Fibroblast of skin of back (primary cell): ENCODE results near the gene NDUFS3.
"Not testable (repeated sequence)": the region's sequence is repeated elsewhere in the genome, so short reads cannot be mapped to it uniquely, and the experiment has no call there.

Experiments
- DNase-seq: peaks from one replicate; pipeline ENCODE4 v3.0.0-alpha.2; 2013

NDUFS3 gene

DNA sequence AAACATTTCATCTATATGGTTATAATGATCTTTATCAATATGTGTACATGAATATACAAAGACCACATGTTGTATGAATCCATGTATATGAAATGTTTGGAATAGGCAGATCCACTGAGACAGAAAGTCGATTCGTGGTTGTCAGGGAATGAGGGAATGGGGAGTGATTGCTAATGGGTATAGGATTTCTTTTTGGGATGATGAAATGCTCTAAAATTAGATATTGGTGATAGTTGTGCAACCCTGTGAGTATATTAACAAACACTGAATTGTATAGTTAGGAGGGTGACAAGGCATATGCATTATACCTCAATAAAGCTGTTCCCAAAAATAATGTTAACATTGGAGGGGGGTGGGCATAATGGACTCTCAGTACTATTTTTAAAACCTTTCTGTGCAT is 18.4 kb upstream of the NDUFS3 start:
- DNase-seq: no peak

DNA sequence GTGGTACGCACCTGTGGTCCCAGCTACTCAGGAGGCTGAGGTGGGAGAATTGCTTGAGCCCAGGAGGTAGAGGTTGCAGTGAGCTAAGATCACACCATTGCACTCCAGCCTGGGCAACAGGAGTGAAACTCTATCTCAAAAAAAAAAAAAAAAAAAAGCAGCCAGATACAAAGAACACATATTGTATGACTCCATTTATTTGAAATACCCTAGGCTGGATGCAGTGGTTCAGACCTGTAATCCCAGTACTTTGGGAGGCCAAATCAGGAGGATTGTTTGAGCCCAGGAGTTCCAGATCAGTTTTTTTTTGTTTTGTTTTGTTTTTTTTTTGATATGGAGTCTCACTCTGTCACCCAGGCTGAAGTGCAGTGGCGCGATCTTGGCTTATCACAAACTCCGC is 16.5 kb upstream of the NDUFS3 start:
- DNase-seq: not testable (repeated sequence)

DNA sequence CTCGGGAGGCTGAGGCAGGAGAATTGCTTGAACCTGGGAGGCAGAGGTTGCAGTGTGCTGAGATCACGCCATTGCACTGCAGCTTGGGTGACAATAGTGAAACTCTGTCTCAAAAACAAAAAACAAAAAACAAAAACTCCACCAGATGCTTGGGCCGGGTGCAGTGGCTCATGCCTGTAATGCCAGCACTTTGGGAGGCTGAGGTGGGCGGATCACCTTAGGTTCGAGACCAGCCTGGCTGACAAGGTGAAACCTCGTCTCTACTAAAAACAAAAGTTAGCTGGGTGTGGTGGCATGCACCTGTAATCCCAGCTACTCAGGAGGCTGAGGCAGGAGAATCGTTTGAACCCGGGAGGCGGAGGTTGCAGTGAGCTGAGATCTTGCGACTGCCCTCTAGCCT is 14.5 kb upstream of the NDUFS3 start:
- DNase-seq: not testable (repeated sequence)

DNA sequence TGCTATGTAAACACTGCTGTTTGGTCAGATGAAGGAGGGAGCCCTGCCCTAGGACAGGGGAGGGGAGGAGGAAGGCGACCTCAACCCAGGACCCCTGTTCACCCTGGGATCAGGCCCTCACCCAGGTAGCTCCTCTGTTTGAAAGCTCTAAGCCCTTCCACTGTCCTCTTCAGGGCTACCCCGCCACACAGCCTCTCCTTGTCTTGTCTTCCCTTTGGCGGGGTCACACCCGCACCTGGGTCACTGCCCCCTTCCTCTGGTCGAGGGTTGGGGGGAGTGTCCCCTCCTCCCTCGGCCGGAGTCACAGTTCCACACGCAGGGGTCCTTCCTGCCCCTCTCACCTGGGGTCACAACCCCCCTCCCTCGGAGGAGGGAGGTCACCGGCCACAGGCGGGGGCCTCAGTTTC is 13.9 kb upstream of the NDUFS3 start:
- DNase-seq: no peak

DNA sequence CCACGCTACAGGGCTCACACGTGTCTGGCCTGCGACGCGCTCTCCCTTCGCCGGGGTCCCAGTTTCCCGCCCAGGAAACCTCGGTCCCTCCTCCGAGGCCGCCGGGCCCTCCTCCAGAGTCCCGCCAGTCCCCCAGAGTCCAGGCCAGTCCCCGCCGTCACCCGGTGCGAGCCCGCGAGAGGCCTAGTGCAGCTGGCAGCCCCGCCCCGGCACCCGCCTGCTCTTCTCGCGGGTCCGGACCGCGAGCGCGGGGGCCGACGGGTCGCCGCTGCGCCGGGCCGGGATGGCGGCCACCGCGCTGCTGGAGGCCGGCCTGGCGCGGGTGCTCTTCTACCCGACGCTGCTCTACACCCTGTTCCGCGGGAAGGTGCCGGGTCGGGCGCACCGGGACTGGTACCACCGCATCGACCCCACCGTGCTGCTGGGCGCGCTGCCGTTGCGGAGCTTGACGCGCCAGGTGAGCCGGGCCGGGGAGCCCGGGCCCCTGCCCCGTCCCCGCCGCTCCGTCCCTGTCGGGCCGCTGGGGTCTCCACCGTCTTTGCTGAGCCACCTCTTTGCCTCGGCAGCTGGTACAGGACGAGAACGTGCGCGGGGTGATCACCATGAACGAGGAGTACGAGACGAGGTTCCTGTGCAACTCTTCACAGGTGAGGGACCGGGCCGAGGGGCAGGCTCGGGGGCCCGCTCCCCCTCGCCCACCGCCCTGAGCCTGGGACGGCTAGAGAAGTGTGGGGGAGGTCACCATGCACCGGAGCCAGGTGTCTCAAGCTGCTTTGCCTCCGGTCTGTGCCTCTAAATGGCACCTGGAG is 13.3 kb upstream of the NDUFS3 start, which contains the start of gene PTPMT1:
Gene PTPMT1, plus strand, starts transcription at position 260 of the 809 bp plus-strand sequence. Its CDS starts 24 bp downstream, at position 284.
- DNase-seq: peak; percentile 84

DNA sequence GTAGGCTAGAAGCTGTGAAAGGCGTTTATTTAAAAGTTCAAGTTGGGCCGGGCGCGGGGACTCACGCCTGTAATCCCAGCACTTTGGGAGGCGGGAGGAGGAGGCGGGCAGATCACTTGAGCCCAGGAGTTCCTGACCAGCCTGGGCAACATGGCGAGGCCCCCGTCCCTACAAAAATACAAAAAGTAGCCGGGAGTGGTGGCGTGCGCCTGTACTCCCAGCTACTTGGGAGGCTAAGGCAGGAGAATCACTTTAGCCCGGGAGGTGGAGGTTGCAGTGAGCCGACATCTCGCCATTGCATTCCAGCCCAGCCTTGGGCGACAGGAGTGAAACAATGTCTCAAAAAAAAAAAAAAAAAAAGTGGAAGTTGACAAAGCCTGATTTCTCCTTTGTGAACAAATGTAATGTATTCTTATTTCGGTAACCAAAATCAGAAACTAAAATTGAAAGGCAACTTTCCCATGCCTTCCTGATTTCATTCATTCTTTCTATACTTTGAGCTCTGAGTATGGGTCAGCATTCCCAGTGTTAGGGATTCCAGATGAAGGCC is 12.7 kb upstream of the NDUFS3 start:
- DNase-seq: no peak

DNA sequence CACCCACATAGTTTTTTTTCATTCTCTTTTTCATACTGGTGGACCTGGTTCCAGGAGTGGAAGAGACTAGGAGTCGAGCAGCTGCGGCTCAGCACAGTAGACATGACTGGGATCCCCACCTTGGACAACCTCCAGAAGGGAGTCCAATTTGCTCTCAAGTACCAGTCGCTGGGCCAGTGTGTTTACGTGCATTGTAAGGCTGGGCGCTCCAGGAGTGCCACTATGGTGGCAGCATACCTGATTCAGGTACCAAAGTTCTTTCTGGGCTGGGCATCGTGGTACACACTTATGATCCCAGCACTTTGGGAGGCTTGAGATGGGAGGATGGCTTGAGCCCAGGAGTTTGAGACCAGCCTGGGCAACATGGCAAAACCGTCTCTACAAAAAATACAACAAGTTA is 9.2 kb upstream of the NDUFS3 start:
- no peak for DNase-seq

DNA sequence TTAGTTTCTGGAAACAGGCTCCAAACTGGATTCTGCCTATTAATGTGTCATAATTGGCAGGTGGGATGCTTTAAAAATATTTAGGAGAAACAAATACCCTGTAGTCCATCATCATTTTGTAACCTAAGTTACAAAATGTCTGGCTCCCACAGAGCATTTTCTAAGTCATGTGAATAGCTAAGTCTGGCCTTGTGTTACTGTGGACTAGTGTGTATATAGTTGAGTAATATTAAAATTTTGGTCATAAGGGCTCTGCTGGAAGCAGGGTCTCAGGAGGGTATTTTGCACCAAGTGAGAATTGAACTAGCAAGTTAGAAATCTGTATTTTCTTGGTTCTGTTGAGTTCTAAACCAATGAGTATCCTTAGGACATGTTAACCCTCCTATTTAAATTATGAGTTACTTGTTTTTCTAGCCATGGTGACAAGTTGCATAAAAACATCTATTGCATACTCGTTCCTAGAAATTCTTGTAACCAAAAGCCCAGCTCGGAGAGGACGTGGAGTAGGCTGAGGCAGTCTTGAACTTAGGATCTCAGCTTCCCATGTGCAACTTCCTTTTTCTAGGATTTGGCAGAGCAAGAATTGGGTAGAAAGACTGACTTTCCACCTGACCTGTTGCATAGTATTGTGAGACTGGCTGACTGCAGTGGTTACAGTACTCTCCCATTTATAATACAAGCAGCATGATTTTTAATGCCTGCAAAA is 8.1 kb upstream of the NDUFS3 start:
- DNase-seq: no peak

DNA sequence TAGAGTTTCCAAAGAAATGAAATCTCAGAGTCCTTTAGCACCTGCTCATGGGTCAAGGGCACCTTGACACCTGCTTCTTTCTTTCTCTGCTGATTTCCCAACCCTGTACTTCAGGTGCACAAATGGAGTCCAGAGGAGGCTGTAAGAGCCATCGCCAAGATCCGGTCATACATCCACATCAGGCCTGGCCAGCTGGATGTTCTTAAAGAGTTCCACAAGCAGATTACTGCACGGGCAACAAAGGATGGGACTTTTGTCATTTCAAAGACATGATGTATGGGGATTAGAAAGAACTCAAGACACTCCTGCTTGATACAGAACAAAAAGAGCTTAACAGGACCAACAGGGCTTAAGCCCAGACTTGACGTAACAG is 7.5 kb upstream of the NDUFS3 start:
- DNase-seq: no peak

DNA sequence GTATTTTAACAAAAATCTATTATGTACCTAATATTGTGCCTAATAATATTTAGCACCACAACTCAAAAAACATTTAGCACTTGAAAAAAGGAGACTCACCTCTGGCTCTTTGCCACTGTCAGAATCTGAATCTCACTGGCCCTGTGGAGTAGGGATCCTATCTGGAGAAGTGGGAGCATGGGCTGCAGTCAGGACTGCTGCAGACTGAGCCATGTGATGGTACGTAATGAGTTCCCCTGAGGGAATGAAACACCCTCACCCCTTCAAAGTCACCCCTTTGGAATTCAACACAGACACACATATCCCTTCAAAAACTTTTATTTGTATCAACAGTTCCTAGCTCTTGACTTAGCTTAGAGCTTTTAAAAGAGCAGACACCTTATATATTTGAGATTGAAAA is 7.0 kb upstream of the NDUFS3 start:
- DNase-seq: peak; percentile 63

DNA sequence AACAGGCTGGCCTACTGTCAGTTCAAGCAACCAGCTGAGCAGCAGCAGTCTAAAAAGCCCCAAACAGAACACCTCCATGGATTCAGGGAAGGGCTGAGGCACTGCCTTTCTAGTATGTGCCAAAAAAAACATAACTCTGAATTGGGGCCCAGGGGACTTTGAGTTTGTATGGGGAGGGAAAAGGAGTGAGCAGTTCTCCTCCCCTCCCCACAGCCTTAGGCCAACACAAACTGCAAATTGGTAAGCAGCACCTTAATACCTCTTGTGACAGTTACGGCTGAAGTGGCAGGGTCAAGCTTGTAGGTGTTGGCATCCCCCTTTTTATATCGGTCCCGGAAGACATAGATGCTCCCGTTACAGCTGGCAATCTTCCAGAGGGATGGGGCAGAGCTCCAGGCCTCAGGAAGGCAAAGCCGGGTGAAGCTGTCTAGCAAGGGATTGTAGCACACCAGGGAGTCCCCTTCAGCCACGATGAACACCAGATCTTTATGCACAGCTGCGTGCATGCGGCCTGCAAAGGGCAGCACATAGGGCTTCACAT is 6.1 kb upstream of the NDUFS3 start:
- no peak for DNase-seq

DNA sequence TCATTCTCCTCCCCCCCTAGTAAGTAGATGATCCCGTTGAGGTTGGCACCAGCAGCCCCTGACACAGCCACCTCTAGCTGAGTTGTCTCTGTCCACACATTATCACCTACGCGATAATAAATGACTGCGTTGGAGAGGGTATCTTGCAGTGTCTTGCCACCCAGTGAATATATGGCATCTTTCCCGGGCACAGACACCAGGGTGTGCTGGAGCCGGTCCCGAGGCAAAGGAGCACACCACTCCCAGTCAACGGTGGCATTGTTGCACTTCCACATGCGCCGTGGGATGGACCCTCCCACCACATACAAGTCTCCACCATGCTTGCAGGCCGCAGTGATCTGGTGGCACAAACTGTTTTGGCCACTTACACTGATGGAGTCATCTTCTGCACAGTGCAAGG is 5.6 kb upstream of the NDUFS3 start:
- no peak for DNase-seq

DNA sequence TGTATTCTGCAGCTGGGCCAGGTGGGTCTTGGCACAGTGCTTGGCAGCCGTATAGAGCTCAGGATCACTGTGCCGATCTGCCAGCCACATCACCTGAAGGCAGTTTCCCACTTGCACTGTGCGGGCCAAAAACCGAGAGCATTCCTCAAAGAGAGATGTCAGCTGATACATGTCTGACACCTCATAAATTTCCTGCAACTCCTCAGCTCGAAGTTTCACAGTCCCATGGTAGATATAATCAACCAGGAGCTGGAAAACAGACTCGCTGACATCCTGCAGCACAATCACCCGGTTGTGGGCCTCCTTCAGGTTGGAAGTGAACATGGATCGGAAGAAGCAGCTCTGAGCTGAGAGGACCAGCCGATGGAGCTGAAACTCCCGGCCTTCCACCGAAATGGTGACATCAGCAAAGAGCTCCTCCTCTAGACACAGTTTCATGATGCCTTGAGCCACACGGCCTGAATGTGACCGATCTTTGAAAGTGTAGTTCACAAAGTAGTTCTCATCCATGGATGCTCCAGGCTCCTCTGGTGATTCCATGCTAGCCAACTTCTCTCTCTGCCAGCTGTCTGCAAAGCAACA is 1.3 kb upstream of the NDUFS3 start:
- no peak for DNase-seq

DNA sequence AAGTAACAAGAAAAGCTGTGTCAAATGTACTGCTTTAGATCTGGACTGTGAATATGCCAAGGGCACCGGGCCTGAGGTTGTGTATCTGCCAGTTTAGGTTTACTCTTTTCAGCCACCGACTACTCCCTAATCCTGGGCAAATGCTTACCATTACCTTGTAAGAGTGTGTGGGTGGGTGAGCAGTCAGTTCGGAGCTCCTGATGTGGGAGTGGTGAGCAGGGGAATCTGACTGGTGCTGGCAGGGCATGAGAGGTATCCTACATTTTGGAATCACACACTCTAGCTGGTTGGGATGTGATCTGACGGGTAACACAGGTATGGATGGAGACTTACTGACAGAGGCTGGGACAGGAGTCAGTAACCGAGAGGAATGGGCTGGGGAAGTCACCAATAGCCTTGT is 5.0 kb downstream of the NDUFS3 start:
- DNase-seq: no peak

DNA sequence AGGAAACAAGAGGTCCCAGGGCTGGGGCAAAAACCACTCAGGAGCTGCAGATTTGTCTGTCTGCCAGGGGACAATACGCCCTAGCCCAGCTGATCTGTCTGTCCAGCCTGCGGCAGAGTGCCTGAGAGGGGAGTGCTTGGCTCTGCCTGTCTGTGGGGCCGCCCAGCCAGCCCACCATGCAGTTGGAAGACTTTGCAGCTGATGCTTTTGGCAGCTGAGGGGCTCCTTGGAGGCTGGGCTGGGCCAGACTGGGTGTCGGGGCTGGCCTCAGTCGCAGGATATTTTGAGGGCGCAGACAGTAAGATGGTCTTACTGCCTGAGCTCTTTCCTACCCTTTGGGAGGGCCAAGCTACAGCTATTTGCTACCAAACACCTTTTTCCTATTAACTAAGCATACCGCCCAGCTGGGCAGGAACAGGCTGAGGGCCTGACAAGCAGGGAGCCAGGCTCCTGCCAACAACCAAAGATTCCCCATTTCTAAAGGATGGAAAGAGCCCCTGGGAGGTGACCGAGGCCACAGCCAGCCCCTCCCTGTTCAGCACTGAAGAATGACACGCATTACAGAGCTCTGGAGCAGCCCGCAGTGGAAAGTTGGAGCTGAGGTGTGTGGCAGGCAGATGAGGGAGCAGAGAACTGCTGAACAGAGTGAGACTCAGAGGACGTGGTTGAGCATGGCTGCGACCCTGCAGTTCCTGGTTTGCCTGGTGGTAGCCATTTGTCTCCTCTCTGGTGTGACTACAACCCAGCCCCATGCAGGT is 7.4 kb downstream of the NDUFS3 start, which contains the start of gene FAM180B:
Gene FAM180B, plus strand, starts transcription at position 581 of the 758 bp plus-strand sequence. Its CDS starts 91 bp downstream, at position 672.
- DNase-seq: no peak

DNA sequence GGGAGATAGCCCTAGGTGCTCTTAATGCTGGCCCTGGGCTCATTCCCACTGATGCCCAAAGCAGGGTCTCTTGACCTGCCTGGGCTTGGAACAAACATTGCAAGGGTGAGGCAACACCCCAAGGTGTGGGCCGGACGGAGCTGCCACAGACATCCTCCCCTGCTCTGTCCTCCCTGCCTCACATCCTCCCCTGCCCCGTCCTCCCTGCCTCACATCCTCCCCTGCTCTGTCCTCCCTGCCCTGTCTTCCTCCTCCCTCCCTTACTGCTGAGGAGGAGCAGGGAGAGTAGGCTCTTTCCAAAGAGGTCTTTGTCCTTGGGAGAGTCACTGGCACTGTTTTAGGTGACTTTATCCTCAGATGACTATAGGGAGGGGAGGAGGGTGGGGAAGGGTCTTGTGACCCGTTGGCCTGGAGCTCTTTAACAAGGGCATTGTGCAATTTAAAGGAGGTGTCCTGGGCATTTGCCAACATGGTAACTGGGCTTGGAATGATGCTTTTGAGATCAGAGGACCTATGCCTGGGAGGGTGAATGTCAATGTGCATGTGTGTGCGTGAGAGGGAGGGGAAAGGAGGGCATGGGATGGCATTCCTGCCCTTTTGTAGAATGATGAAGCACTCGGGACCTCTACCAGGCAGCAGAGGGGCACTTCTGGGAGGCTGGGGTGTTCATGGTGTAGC is 8.3 kb downstream of the NDUFS3 start:
- no peak for DNase-seq

DNA sequence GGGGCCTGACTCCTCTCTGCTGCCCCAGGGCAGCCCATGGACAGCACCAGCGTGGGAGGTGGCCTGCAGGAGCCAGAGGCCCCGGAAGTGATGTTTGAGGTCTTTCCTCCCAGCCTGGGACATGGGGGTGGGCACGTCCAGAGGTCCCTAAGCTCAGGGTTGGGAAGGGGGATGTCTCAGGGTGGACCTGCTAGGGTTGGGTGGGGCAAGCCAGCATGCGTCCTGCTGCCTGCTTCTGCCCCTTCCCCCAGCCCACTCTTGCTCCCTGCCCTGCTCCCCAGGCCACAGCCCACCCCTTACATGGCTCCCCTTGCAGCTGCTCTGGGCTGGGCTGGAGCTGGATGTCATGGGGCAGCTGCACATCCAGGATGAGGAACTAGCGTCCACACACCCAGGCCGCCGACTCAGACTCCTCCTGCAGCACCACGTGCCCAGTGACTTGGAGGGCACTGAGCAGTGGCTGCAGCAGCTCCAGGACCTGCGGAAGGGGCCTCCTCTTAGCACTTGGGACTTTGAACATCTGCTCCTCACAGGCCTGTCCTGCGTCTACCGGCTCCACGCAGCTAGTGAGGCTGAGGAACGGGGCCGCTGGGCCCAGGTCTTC is 9.0 kb downstream of the NDUFS3 start:
- DNase-seq: no peak

DNA sequence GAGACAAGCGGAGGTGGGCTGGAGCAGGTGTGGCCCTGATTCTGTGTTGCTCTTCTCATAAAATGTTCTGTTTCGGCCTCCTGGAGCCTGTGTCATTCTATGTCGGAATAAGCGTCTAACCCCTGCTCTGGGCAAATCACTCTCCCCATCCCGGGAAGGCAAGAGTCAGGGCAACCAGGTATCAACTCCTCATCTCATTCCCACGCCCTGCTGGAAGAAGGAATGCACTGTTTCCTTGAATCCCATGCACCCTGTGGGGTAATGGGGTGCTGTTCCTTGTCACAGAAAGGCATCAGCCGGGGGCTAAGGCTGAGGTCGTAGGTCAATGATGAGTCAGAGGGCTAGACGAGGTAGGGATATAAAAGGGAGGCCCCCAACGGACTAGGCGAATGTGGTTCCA is 10.2 kb downstream of the NDUFS3 start:
- DNase-seq: no peak

DNA sequence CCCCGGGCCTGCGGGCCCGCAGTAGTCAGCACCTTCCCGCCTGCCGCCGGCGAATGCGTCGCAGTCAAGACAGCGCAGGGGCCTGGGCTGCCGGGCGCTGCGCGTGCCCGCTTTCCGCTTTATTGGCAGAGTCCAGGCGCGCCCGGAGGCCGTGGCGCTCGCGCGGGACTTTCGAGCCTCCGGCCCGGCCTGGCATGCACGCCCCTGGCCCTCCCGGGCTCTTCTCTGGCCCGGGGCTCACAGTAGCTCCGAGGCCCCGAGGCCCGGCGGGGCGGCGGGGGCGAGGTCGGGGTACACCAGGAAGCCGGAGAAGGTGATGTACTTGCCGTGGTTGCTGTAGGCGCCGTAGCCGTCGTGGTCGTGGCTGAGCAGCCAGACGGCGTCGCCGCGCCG is 10.7 kb downstream of the NDUFS3 start:
- DNase-seq: no peak

DNA sequence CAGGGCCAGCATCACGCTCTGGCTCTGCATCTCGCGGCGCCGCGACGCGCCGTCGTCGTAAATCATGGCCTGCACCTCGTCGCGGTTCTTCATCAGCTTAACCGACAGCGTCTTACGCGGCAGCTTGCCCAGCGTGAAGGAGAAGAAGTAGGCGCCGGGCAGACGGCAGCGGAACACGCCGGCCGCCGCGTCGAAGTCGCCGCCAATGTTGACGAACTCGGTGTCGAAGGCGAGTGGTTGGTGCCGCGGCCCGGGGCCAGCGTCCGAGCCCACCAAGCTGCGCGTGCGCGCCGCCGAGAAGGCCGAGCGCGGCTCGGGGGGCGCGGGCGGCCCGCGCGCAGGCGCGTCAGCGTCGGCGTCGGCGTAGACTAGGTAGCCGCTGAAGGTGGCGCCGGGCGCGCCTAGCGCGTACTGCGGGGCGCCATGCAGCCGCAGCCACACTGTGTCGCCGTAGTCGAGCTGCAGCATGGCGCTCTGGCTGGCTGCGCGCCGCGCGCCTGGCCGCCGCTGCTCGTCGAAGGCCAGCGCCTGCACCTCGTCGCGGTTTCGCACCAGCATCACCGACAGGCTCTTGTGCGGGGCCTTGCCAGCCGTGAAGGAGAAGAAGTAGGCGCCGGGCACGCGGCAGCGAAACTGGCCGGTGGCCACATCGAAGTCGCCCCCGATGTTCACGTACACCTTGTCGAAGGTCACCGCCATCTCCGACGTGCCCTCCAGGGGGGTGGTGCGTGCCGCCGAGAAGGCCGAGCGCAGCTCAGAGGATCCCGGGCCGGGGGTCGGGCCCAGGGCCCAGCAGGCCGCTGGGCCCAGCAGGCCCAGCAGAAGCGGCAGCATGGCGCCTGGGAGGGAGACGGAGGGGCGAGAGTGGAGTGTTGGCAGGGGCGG is 11.3 kb downstream of the NDUFS3 start:
- DNase-seq: peak; percentile 28
